ENCODE measurements around the gene THAP3.
"Not testable (repeated sequence)": the region's sequence is repeated elsewhere in the genome, so short reads cannot be mapped to it uniquely, and the experiment has no call there.

The THAP3 gene

GRCh38 chr1:6635910-6636760 is 11.5 kb downstream of the THAP3 start:
- DNase-seq: no peak

- not testable (repeated sequence) for DNase-seq
Observed at GRCh38 chr1:6636778-6637177, 12.1 kb downstream of the THAP3 start.

- DNase-seq: no peak
Observed at GRCh38 chr1:6637770-6638169, 13.1 kb downstream of the THAP3 start.

- no peak for DNase-seq
Observed at GRCh38 chr1:6638226-6638625, 13.6 kb downstream of the THAP3 start.

- not testable (repeated sequence) for DNase-seq
Observed at GRCh38 chr1:6640867-6641266, 16.2 kb downstream of the THAP3 start.

GRCh38 chr1:6645018-6645417 is 20.4 kb downstream of the THAP3 start:
- no peak for DNase-seq

GRCh38 chr1:6646499-6647148 is 22.0 kb downstream of the THAP3 start:
- DNase-seq: no peak

GRCh38 chr1:6648556-6648955 is 23.9 kb downstream of the THAP3 start:
- no peak for DNase-seq

GRCh38 chr1:6651909-6652308 is 27.2 kb downstream of the THAP3 start:
- DNase-seq: no peak

GRCh38 chr1:6652986-6653385 is 28.3 kb downstream of the THAP3 start:
- no peak for DNase-seq

- no peak for DNase-seq
Observed at GRCh38 chr1:6653436-6654290, 29.0 kb downstream of the THAP3 start.

GRCh38 chr1:6657138-6657537 is 32.5 kb downstream of the THAP3 start:
- no peak for DNase-seq

GRCh38 chr1:6658359-6659060 is 33.8 kb downstream of the THAP3 start:
- no peak for DNase-seq

GRCh38 chr1:6660415-6661049 is 35.9 kb downstream of the THAP3 start:
- no peak for DNase-seq

- not testable (repeated sequence) for DNase-seq
Observed at GRCh38 chr1:6662468-6662867, 37.8 kb downstream of the THAP3 start.

- no peak for DNase-seq
Observed at GRCh38 chr1:6666696-6667095, 42.0 kb downstream of the THAP3 start.

GRCh38 chr1:6667139-6667538 is 42.5 kb downstream of the THAP3 start:
- DNase-seq: no peak

- DNase-seq: no peak
Observed at GRCh38 chr1:6668503-6668902, 43.8 kb downstream of the THAP3 start.

- DNase-seq: no peak
Observed at GRCh38 chr1:6672558-6672957, 47.9 kb downstream of the THAP3 start.

GRCh38 chr1:6673816-6674398 is 49.2 kb downstream of the THAP3 start:
- no peak for DNase-seq

- no peak for DNase-seq
Observed at GRCh38 chr1:6674771-6675170, 50.1 kb downstream of the THAP3 start.

- DNase-seq: no peak
Observed at GRCh38 chr1:6675941-6676340, 51.3 kb downstream of the THAP3 start.
